Stomach (tissue), 9 donors: ENCODE results near the gene AP1M1. TPM values are rescaled to one million over a fixed set of nuclear protein-coding genes. Genes with fewer than 3 reads are reported as not detected.

ENCODE experiments used
- DNase-seq, 2 donors: peaks; one replicate each; pipeline versions ENCODE4 v3.0.0 to v3.0.0-alpha.2; 2013 to 2019
- H3K27ac ChIP-seq, 5 donors: fragments of 200-600 bp in 4 of 5; sonication (generic) in 4 of 5; one replicate each; pipeline ENCODE4 v1.5.1; 2013 to 2019; ENCODE audit warnings: mild to moderate bottlenecking in 1 of 5, moderate library complexity in 1 of 5
- H3K27me3 ChIP-seq, 3 donors: fragments of 200-600 bp; sonication (generic); one replicate each; pipeline ENCODE4 v1.5.1; 2017 to 2019; ENCODE audit warnings: mixed run types in 1 of 3
- H3K36me3 ChIP-seq, 4 donors: fragments of 200-600 bp; sonication (generic); 1 replicate in 3 of 4; 2 replicates in 1 of 4; pipeline ENCODE4 v1.5.1; 2016 to 2019
- H3K4me1 ChIP-seq, 4 donors: fragments of 200-600 bp; sonication (generic); one replicate each; pipeline ENCODE4 v1.5.1; 2016 to 2019
- H3K4me3 ChIP-seq, 4 donors: fragments of 200-600 bp; sonication (generic) in 3 of 4; one replicate each; pipeline ENCODE4 v1.5.1; 2016 to 2019; ENCODE audit warnings: mild to moderate bottlenecking in 1 of 4
- H3K9me3 ChIP-seq, 4 donors: fragments of 200-600 bp; sonication (generic); one replicate each; pipeline ENCODE4 v1.5.1; 2016 to 2019
- EP300 ChIP-seq: sonication (generic); formaldehyde crosslinking; IDR thresholded peaks from one replicate; pipeline ENCODE4 v1.6.1; 2017; ENCODE audit warnings: antibody characterized with exemption
- POLR2A ChIP-seq, 4 donors: fragments of 450-650 bp; IDR thresholded peaks; one replicate each; pipeline ENCODE4 v1.6.1; 2016; ENCODE audit warnings: antibody characterized with exemption in 4 of 4, control low read depth in 2 of 4, mild to moderate bottlenecking in 1 of 4, moderate library complexity in 1 of 4
- POLR2AphosphoS5 ChIP-seq, 3 donors: sonication (generic); formaldehyde crosslinking; IDR thresholded peaks; one replicate each; pipeline ENCODE4 v1.6.1; 2016; ENCODE audit warnings: antibody characterized with exemption in 3 of 3
- WGBS, 5 donors: extraction: QIAGEN DNeasy Blood & Tissue Kit in 3 of 5; methylation state at CpG; one replicate each; pipeline versions ENCODE4 v1.1.5 to v1.1.7; 2013 to 2018; 5-methylcytosine and 5-hydroxymethylcytosine counted together
- intact Hi-C: fragments of 100-400 bp; cut with DNase I; formaldehyde crosslinking; loops from one replicate; pipeline ENCODE4 v1.15.1; 2023; ENCODE audit warnings: low total_unique reads
- polyA plus RNA-seq, 3 donors: library from polyadenylated mRNA; stranded (reverse); fragments of 200-250 nt; gene quantifications; one replicate each; pipeline ENCODE4 v1.2.3, GENCODE V29; 2013
- small RNA-seq, 4 donors: library from RNA; depleted of rRNA; stranded (forward); fragments of <200 nt; gene quantifications; one replicate each; pipeline ENCODE3, GENCODE V24; 2016
- total RNA-seq, 5 donors: library from RNA; depleted of rRNA; stranded (reverse); fragments of >200 nt; gene quantifications; one replicate each; pipeline versions ENCODE4 v1.1.0 to v1.2.3, GENCODE V29; 2014 to 2016
- TF ChIP-seq, protein P1 (sequence below), 7 experiments: fragments of 450-650 bp in 4 of 7; fragments of 200-600 bp in 3 of 7; sonication (generic) in 3 of 7; IDR thresholded peaks; one replicate each; pipeline ENCODE4 v1.5.1; 2016 to 2019; ENCODE audit warnings: antibody characterized with exemption in 7 of 7, control low read depth in 2 of 7, mild to moderate bottlenecking in 1 of 7
- donor health status: healthy with polysubstance abuse.
- donor health status: Bipolar disorder and iron deficiency.
- donor health status: healthy.

AP1M1 gene
- total and polyA plus RNA-seq, 8 donors, result 2.0 to 92.4 (median 28.7) TPM

DNA sequence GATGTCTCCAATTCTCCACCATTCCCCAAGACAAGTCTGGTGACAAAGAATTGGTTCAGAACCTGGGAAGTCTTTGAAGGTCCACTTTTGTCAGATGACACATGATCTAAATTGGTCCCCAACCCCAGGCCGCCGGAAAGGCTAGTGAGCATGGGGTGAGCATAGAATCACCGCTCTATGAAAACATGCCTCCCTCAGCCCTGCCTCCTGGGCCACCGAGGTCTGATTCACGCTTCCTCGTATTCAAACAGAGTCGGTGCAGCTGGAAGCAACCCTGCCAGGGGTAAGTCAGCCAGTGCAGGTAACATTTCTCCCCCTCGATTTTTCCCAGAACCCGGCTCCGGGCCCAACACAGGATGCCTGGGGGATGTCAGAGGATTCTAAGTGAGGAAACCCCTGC, 93.0 kb downstream of the AP1M1 start:
- no peaks in the 10 kb centered on the region for H3K27me3 ChIP-seq
- 73 to 89% (median 85%) methylated on average over 9 to 10 of the region's 10 CpGs for WGBS, 5 donors
- peak overlapping the region in 4 of 5 donors; percentile 4 to 90 (median 26) for H3K27ac ChIP-seq
- H3K4me1 ChIP-seq, result peaks cover 24 to 39% (median 32%) of the 10 kb centered on the region in 4 donors
- TF ChIP-seq EP300, result no peak
- TF ChIP-seq, protein P1, sequence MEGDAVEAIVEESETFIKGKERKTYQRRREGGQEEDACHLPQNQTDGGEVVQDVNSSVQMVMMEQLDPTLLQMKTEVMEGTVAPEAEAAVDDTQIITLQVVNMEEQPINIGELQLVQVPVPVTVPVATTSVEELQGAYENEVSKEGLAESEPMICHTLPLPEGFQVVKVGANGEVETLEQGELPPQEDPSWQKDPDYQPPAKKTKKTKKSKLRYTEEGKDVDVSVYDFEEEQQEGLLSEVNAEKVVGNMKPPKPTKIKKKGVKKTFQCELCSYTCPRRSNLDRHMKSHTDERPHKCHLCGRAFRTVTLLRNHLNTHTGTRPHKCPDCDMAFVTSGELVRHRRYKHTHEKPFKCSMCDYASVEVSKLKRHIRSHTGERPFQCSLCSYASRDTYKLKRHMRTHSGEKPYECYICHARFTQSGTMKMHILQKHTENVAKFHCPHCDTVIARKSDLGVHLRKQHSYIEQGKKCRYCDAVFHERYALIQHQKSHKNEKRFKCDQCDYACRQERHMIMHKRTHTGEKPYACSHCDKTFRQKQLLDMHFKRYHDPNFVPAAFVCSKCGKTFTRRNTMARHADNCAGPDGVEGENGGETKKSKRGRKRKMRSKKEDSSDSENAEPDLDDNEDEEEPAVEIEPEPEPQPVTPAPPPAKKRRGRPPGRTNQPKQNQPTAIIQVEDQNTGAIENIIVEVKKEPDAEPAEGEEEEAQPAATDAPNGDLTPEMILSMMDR (IDR thresholded peaks at IDR 0.05), result no peak
- TF ChIP-seq POLR2AphosphoS5 (IDR thresholded peaks at IDR 0.05), result no peak
- no peak for TF ChIP-seq POLR2A (IDR thresholded peaks at IDR 0.05)
- H3K9me3 ChIP-seq, result no peaks in the 10 kb centered on the region
- DNase-seq, result no peak
- no peaks in the 10 kb centered on the region for H3K36me3 ChIP-seq
- H3K4me3 ChIP-seq, result no peak overlapping the region
- intact Hi-C loops, result no loop called here

DNA sequence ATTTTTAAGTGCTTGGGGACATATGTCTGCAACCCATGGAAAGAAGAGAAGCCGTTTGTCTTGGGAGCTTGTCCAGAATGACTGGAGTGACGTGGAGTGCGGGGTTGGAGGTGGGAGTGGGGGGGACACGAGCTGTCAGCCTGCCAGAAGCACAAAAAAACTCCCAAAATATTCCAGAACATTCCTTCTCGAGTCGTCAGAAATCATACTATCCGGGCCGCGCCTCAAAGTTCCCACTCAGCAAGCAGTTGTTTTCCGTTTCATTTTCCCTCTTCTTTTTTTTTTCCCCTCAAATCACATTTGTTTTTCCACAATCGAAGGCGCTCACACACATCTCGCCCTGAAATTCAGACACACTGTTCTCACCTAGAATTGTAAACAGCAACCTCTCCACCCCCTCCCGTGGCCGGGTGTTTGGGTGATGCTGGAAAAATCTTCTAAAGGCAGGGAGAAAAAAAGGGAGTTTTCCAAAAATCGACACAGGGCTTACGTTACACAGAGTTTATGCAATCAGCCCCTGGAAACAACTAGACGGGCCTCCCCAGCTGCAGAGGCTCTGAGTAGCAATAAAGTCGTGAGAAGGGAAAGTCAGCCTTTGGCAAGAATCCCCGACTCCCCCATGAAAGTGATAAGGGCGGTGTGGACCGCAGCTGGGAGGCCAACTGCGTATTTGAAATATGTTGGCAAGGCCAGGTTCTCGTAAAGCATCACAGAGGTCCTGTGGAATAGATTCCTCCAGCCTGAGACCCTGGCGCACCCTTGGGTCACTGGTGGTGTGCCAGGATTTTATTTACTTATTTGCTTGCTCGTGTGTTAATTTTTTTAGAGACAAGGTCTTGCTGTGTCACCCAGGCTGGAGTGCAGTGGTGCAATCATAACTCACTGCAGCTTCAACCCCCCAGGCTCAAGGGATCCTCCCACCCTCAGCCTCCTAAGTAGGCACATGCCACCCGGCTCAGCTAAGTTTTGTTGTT, 95.7 kb downstream of the AP1M1 start:
- peak overlapping the region in 3 of 4 donors; percentile 18 to 24 (median 20) for H3K4me3 ChIP-seq
- H3K36me3 ChIP-seq, result no peaks in the 10 kb centered on the region
- TF ChIP-seq EP300, result peak; percentile 6
- TF ChIP-seq, protein P1 (IDR thresholded peaks at IDR 0.05), result no peak
- peak; percentile 25 to 70 (median 47) for TF ChIP-seq POLR2AphosphoS5 (IDR thresholded peaks at IDR 0.05)
- H3K27me3 ChIP-seq, result no peaks in the 10 kb centered on the region
- H3K27ac ChIP-seq, result peak overlapping the region; percentile 85 to 90 (median 87)
- DNase-seq, result peak; percentile 66 to 94
- no peaks in the 10 kb centered on the region for H3K9me3 ChIP-seq
- intact Hi-C loops, result no loop called here
- WGBS, 5 donors, result 13 to 17% (median 14%) methylated on average over 27 of the region's 27 CpGs
- peaks cover 11 to 25% (median 20%) of the 10 kb centered on the region in 4 donors for H3K4me1 ChIP-seq

DNA sequence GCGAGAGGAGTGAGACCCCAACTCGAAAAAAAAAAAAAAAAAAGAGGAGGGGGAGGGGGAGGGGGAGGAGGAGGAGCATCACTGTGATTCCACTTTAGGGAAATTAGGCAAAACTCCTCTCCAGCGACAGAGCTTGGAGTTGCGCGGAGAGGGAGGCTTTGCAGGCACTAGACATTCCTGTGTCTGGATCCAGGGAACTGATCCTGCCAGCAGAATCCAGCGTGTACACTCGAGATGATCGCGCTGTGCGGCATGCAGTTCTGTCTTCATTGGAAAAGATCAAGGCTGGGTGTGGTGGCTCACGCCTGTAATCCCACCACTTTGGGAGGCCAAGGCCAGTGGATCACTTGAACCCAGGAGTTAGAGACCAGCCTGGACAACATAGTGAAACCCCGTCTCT, 97.3 kb downstream of the AP1M1 start:
- Histone ChIP-seq H3K4me1 (peaks cover 11 to 25% (median 20%) of the 10 kb centered on the region in 4 donors), H3K27ac (peak overlapping the region in 3 of 5 donors; percentile 29 to 90 (median 85)), H3K27me3 (no peaks in the 10 kb centered on the region), H3K4me3 (no peak overlapping the region), H3K9me3 (no peaks in the 10 kb centered on the region), H3K36me3 (no peaks in the 10 kb centered on the region)
- TF ChIP-seq EP300 (no peak), POLR2A (IDR thresholded peaks at IDR 0.05) (no peak), POLR2AphosphoS5 (IDR thresholded peaks at IDR 0.05) (no peak)
- TF ChIP-seq, protein P1 (IDR thresholded peaks at IDR 0.05), result no peak
- WGBS, 5 donors, result 67 to 80% (median 79%) methylated on average over 12 of the region's 12 CpGs
- peak in 1 of 2 donors; percentile 64 for DNase-seq
- intact Hi-C loops, result no loop called here

Small RNAs within 50 kb of the gene (small RNA-seq; reads per million reads assigned to genes)
- 0 reads per million in 4 donors for gene RF00017

Other genes starting within 250 kb of the AP1M1 start
- gene OR10H4, start 248.9 kb upstream of the AP1M1 start, total RNA-seq, result not detected
- not detected for gene OR10H4, start 248.9 kb upstream of the AP1M1 start, polyA plus RNA-seq
- gene TPM4, start 121.4 kb upstream of the AP1M1 start, total RNA-seq, result 100 to 1,000 TPM; 167 to 609 (median 275) TPM
- gene TPM4, start 121.4 kb upstream of the AP1M1 start, polyA plus RNA-seq, result 100 to 1,000 TPM; 185 to 475 (median 427) TPM
- gene RAB8A, start 86.0 kb upstream of the AP1M1 start, total RNA-seq, result 10 to 100 TPM in 3 of 5 donors, 1 to 10 TPM in 2; 1.8 to 49.4 (median 11.2) TPM
- 10 to 100 TPM; 25.4 to 63.4 (median 39.4) TPM for gene RAB8A, start 86.0 kb upstream of the AP1M1 start, polyA plus RNA-seq
- 10 to 100 TPM in 3 of 5 donors, 1 to 10 TPM in 2; 6.2 to 24.5 (median 10.6) TPM for gene HSH2D, start 54.2 kb upstream of the AP1M1 start, total RNA-seq
- gene HSH2D, start 54.2 kb upstream of the AP1M1 start, polyA plus RNA-seq, result 10 to 100 TPM in 1 of 3 donors, 1 to 10 TPM in 2; 8.2 to 17.7 (median 8.2) TPM
- not detected for gene CIB3, start 24.4 kb upstream of the AP1M1 start, total RNA-seq
- gene CIB3, start 24.4 kb upstream of the AP1M1 start, polyA plus RNA-seq, result not detected
- gene FAM32A, start 12.5 kb upstream of the AP1M1 start, total RNA-seq, result 100 to 1,000 TPM in 2 of 5 donors, 10 to 100 TPM in 2, 1 to 10 TPM in 1; 8.2 to 175 (median 61.0) TPM
- gene FAM32A, start 12.5 kb upstream of the AP1M1 start, polyA plus RNA-seq, result 100 to 1,000 TPM in 2 of 3 donors, 10 to 100 TPM in 1; 77.5 to 145 (median 102) TPM
- 100 to 1,000 TPM in 1 of 5 donors, 10 to 100 TPM in 4; 31.0 to 107 (median 72.3) TPM for gene KLF2, start 126.9 kb downstream of the AP1M1 start, total RNA-seq
- gene KLF2, start 126.9 kb downstream of the AP1M1 start, polyA plus RNA-seq, result 10 to 100 TPM in 2 of 3 donors, 1 to 10 TPM in 1; 9.5 to 69.5 (median 16.7) TPM